Measurements from ENCODE around the gene CEP97.
"Not testable (repeated sequence)": the region's sequence is repeated elsewhere in the genome, so short reads cannot be mapped to it uniquely, and the experiment has no call there.

CEP97 gene

DNA sequence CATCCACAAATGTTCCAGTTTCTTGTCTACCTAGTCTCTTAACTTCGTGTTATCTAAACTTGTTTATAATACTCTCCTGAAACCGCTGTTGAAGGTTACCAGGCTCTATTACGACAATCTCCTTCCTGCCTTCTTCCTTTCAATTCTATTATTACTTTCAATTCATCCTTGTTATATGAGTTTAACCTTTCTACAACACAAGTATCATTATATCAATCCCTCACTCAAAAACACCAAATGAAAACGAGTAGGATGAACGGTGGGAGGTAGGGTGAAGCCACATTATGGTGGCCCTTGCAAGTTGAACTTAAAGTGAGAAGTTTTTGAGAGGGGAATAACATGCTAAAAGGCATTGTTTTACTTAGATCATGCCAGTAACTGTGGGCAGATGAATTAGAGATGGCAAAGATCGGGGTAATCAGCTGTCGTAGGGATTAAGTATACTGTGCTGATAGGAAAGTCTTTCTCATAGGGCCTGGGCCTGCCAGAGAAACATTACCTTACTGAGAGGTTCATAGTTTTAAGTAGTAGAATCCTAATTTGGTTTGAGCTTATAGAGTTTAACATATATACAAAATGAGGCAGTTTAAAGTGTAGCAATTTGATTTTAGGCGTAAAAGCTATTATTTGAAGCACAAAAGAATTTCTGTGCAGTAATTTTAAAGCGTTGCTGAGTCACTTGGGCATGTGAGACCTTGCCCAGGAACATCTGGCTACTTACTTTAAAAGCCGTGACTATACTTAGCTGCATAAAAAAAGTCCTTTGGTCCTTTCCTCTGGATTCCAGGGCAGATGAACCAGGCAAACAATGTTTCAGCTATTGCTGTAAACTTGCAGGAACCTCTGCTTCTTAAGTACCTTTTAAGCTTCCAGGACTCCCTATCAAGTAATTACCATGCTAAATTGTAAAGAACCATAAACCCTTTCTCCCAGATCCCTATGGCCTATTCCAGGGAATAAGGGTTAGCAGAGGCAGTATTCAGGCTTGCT is 3.3 kb upstream of the CEP97 start:
- DNase-seq (ENCODE audit: low spot score in 2 of 2): no peak
- H3K27me3 Mint-ChIP-seq: no peaks in the 10 kb centered on the region

DNA sequence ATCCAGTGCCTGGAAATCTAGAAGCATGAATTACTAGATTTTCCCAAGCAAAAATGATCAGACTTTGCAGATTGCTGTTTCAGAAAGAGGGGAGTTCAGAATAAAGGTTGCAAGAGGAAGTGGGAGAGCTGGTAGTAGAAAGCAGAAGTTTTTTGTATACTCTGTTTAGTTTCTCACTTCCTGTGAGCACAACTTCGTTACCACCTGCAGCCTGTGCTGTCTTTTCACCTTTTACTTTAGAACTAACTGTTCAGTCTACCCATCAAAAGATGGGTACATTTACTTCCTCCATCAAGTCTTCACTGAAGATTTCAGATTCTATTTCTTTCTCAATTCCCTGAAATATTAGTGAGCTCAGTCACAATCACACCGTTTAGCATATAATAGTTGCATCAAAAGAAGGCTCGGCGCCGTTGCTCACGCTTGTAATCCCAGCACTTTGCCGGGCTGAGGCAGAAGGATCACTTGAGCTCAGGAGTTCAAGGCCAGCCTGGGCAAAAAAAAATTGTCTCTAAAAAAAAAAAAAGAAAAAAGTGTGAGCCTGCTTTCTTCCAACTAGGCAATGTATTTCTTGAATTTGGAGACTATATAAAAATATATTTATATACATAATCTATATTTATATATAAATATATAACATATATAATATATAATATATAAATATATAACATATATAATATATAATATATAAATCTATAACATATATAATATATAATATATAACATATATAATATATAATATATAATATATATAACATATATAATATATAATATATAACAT is 1.8 kb upstream of the CEP97 start:
- Mint-ChIP-seq H3K36me3 (ENCODE audit: insufficient read depth) (peaks cover 12% of the 10 kb centered on the region), H3K4me3 (peak overlapping the region; percentile 25), H3K4me1 (peaks cover 26% of the 10 kb centered on the region), H3K9me3 (no peaks in the 10 kb centered on the region), H3K27ac (ENCODE audit: low read depth) (peak overlapping the region; percentile 27), H3K27me3 (no peaks in the 10 kb centered on the region)
- ATAC-seq (replicated peaks; ENCODE audit: extremely low read depth, poor library complexity, severe bottlenecking) (no peak), DNase-seq (ENCODE audit: low spot score in 2 of 2) (no peak)

More for the DNA sequence above, 3.3 kb upstream of the CEP97 start:
- H3K4me1 Mint-ChIP-seq: peaks cover 26% of the 10 kb centered on the region
- no peak for ATAC-seq (replicated peaks; ENCODE audit: extremely low read depth, poor library complexity, severe bottlenecking)
- H3K36me3 Mint-ChIP-seq (ENCODE audit: insufficient read depth): peaks cover 10% of the 10 kb centered on the region
- peak overlapping the region; percentile 27 for H3K27ac Mint-ChIP-seq (ENCODE audit: low read depth)
- no peaks in the 10 kb centered on the region for H3K9me3 Mint-ChIP-seq
- H3K4me3 Mint-ChIP-seq: peak overlapping the region; percentile 3

DNA sequence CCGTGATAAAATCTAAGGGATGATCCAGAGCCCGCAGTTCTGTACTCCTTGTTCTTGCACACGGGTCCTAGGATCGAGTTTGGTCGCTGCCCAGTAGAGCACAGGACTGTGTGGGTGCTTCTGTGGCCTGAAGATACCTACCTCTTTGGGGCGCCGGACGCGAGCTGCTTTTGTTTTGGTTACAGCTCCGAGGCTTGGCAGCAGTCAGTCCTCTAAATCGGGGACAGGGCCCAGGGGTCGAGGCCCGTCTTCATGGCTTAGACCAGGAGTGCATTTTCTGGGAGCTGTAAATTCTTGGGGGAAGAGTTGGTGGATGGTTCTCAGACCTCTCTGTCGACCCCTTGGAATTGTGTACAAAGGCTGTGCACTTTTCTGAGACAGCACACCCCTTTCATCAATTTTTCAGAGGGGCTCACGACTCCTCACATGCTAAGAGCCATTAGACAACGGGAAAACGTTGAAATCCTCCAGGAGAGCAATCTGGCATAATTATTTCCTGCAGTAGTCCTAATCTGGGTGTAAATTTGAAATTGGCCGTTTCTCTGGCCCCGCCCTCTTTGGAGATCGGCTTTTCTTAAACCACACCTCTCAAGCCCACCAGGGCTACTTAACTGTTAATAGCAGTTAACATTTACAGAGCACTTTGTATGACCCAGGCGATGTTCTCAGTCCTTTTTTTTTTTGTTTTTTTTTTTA is 928 bp downstream of the CEP97 start:
- H3K27me3 Mint-ChIP-seq: no peaks in the 10 kb centered on the region
- H3K36me3 Mint-ChIP-seq (ENCODE audit: insufficient read depth): peaks cover 35% of the 10 kb centered on the region
- ATAC-seq (replicated peaks; ENCODE audit: extremely low read depth, poor library complexity, severe bottlenecking): peak; percentile 41
- peak overlapping the region; percentile 96 for H3K27ac Mint-ChIP-seq (ENCODE audit: low read depth)
- H3K9me3 Mint-ChIP-seq: no peaks in the 10 kb centered on the region
- no peak for DNase-seq (ENCODE audit: low spot score in 2 of 2)
- peak overlapping the region; percentile 99 for H3K4me3 Mint-ChIP-seq
- H3K4me1 Mint-ChIP-seq: peaks cover 26% of the 10 kb centered on the region

DNA sequence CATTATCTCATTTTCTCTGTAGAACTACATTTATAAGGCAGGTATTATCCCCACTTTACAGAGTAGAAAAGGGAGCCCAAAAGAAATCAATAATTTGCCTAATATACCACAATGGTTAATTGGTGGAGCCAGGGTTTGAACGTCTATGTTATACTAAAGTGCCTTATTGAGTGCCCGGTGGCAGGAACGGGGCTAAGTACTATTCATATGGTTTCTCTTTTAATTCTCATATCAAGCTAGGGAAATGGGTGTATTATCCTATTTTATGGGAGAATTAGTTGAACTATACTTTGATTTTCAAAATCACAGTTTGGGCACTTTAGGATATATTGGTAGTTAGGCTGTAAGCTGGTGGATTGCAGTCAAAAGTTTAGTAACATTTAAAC is 1.5 kb downstream of the CEP97 start:
- Mint-ChIP-seq H3K9me3 (no peaks in the 10 kb centered on the region), H3K4me3 (peak overlapping the region; percentile 99), H3K27ac (ENCODE audit: low read depth) (peak overlapping the region; percentile 96), H3K4me1 (peaks cover 23% of the 10 kb centered on the region), H3K27me3 (no peaks in the 10 kb centered on the region), H3K36me3 (ENCODE audit: insufficient read depth) (peaks cover 41% of the 10 kb centered on the region)
- ATAC-seq (replicated peaks; ENCODE audit: extremely low read depth, poor library complexity, severe bottlenecking): no peak
- no peak for DNase-seq (ENCODE audit: low spot score in 2 of 2)

DNA sequence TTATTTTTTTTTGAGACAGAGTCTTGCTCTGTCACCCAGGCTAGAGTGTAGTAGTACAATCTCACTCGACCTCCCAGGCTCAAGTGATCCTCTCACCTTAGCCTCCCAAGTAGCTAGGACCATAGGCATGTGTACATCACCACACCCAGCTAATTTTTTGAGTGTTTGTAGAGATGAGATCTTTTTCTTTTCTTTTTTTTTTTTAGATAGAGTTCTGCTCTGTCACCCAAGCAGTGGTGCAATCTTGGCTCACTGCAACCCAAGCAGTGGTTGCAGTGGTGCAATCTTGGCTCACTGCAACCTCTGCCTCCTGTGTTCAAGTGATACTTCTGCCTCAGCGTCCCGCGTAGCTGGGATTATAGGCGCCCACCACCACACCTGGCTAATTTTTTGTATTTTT is 5.2 kb downstream of the CEP97 start:
- Mint-ChIP-seq H3K4me1 (peaks cover 7% of the 10 kb centered on the region), H3K27ac (ENCODE audit: low read depth) (no peak overlapping the region), H3K4me3 (no peak overlapping the region), H3K27me3 (no peaks in the 10 kb centered on the region), H3K9me3 (no peaks in the 10 kb centered on the region), H3K36me3 (ENCODE audit: insufficient read depth) (peaks cover 61% of the 10 kb centered on the region)
- ATAC-seq (replicated peaks; ENCODE audit: extremely low read depth, poor library complexity, severe bottlenecking) (no peak), DNase-seq (ENCODE audit: low spot score in 2 of 2) (no peak)

DNA sequence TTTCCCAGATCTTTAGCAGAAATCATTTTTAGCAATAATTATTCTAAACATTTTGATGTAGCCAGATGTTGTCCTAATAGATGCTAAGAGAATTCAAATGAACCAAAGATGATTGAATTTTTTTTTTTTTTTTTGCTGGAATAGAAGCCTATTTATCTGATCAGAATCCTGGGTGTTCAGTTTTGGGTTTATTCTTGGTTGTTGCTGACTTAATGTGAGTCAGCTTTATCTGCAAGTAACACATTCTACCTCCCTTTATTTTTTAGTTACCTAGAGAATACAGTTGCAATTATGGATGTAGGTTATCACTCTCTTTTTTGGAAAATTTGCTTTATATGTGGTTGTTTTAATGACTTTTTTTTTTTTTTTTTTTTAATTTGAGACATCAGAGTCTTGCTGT is 6.4 kb downstream of the CEP97 start:
- no peaks in the 10 kb centered on the region for H3K9me3 Mint-ChIP-seq
- H3K27me3 Mint-ChIP-seq: no peaks in the 10 kb centered on the region
- DNase-seq (ENCODE audit: low spot score in 2 of 2): no peak
- peaks cover 18% of the 10 kb centered on the region for H3K4me1 Mint-ChIP-seq
- ATAC-seq (replicated peaks; ENCODE audit: extremely low read depth, poor library complexity, severe bottlenecking): no peak
- peaks cover 64% of the 10 kb centered on the region for H3K36me3 Mint-ChIP-seq (ENCODE audit: insufficient read depth)
- H3K4me3 Mint-ChIP-seq: no peak overlapping the region
- no peak overlapping the region for H3K27ac Mint-ChIP-seq (ENCODE audit: low read depth)

DNA sequence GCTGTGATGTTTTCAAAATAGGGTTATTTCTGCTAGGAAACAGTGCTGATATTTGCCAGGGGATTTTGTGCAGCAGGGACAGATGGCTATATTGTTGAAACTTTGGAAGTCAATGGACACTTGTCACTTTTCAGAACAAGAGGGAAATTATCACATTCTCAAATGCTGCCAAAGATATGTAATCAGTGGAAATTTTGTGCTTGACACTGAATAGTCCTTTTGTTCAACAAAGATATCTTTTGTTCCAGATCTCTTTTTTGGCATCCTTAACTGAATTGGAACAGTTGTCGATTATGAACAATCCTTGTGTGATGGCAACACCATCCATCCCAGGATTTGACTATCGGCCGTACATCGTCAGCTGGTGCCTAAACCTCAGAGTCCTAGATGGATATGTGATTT is 7.8 kb downstream of the CEP97 start:
- no peak overlapping the region for H3K27ac Mint-ChIP-seq (ENCODE audit: low read depth)
- peaks cover 70% of the 10 kb centered on the region for H3K36me3 Mint-ChIP-seq (ENCODE audit: insufficient read depth)
- DNase-seq (ENCODE audit: low spot score in 2 of 2) (no peak), ATAC-seq (replicated peaks; ENCODE audit: extremely low read depth, poor library complexity, severe bottlenecking) (no peak)
- no peak overlapping the region for H3K4me3 Mint-ChIP-seq
- H3K9me3 Mint-ChIP-seq: no peaks in the 10 kb centered on the region
- no peaks in the 10 kb centered on the region for H3K27me3 Mint-ChIP-seq
- peaks cover 28% of the 10 kb centered on the region for H3K4me1 Mint-ChIP-seq

DNA sequence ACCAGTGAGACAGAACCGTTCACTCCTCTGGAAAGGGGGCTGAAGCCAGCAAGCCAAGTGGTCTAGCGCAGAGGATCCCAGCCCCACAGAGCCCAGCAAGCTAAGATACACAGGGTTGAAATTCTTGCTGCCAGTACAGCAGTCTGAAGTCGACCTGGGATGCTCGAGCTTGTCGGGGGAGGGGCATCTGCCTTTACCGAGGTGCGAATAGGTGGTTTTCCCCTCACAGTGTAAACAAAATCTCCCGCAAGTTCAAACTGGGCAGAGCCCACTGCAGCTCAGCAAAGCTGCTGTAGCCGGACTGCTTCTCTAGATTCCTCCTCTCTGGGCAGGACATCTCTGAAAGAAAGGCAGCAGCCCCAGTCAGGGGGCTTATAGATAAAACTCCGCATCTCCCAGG is 11.4 kb downstream of the CEP97 start:
- Mint-ChIP-seq H3K27me3 (no peaks in the 10 kb centered on the region), H3K4me3 (peak overlapping the region; percentile 27), H3K4me1 (peaks cover 39% of the 10 kb centered on the region), H3K27ac (ENCODE audit: low read depth) (peak overlapping the region; percentile 85), H3K36me3 (ENCODE audit: insufficient read depth) (peaks cover 42% of the 10 kb centered on the region), H3K9me3 (no peaks in the 10 kb centered on the region)
- ATAC-seq (replicated peaks; ENCODE audit: extremely low read depth, poor library complexity, severe bottlenecking) (peak; percentile 90), DNase-seq (ENCODE audit: low spot score in 2 of 2) (peak in 1 of 2 donors; percentile 25)

DNA sequence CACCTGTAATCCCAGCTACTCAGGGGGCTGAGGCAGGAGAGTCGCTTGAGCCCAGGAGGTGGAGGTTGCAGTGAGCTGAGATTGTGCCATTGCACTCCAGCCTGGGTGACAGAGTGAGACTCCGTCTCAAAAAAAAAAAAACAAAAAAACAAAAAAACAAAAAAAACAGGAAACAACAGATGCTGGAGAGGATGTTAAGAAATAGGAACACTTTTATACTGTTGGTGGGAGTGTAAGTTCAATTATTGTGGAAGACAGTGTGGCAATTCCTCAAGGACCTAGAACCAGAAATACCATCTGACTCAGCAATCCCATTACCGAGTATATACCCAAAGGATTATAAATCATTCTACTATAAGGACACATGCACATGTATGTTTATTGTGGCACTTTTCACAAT is 17.5 kb downstream of the CEP97 start:
- not testable (repeated sequence) for H3K27me3 Mint-ChIP-seq; DNase-seq (ENCODE audit: low spot score in 2 of 2); H3K4me3 Mint-ChIP-seq; H3K9me3 Mint-ChIP-seq; H3K27ac Mint-ChIP-seq (ENCODE audit: low read depth); ATAC-seq (replicated peaks; ENCODE audit: extremely low read depth, poor library complexity, severe bottlenecking); H3K36me3 Mint-ChIP-seq (ENCODE audit: insufficient read depth)
- H3K4me1 Mint-ChIP-seq: peaks cover 13% of the 10 kb centered on the region

DNA sequence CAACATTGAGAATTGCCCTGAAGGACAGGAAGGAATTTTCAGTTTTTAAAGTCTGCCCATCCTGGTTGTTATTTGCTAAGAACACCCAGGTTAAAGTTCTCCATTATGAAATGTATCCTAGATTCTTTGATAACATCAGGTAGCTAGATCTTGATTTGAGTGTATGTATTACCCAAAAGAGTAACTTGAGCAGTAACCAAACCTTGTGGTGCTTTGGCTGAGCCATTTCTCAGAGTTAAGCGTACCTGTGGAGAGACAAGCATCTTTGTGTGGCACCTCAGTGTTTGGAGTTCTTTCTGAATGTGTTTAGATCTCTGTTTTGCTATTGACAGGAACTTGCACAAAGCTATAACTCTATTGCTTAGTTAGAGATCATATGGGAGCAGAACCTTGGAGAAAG is 20.4 kb downstream of the CEP97 start:
- H3K9me3 Mint-ChIP-seq: no peaks in the 10 kb centered on the region
- ATAC-seq (replicated peaks; ENCODE audit: extremely low read depth, poor library complexity, severe bottlenecking): no peak
- no peak for DNase-seq (ENCODE audit: low spot score in 2 of 2)
- peaks cover 2% of the 10 kb centered on the region for H3K36me3 Mint-ChIP-seq (ENCODE audit: insufficient read depth)
- H3K27ac Mint-ChIP-seq (ENCODE audit: low read depth): no peak overlapping the region
- H3K4me3 Mint-ChIP-seq: no peak overlapping the region
- no peaks in the 10 kb centered on the region for H3K27me3 Mint-ChIP-seq
- no peaks in the 10 kb centered on the region for H3K4me1 Mint-ChIP-seq

DNA sequence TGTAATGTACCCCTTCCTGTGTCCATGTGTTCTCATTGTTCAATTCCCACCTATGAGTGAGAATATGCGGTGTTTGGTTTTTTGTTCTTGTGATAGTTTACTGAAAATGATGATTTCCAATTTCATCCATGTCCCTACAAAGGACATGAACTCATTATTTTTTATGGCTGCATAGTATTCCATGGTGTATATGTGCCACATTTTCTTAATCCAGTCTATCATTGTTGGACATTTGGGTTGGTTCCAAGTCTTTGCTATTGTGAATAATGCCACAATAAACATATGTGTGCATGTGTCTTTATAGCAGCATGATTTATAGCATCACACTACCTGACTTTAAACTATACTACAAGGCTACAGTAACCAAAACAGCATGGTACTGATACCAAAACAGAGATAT is 21.5 kb downstream of the CEP97 start:
- DNase-seq (ENCODE audit: low spot score in 2 of 2); H3K4me1 Mint-ChIP-seq; H3K27ac Mint-ChIP-seq (ENCODE audit: low read depth); H3K9me3 Mint-ChIP-seq; H3K27me3 Mint-ChIP-seq; H3K36me3 Mint-ChIP-seq (ENCODE audit: insufficient read depth); ATAC-seq (replicated peaks; ENCODE audit: extremely low read depth, poor library complexity, severe bottlenecking); H3K4me3 Mint-ChIP-seq: not testable (repeated sequence)

DNA sequence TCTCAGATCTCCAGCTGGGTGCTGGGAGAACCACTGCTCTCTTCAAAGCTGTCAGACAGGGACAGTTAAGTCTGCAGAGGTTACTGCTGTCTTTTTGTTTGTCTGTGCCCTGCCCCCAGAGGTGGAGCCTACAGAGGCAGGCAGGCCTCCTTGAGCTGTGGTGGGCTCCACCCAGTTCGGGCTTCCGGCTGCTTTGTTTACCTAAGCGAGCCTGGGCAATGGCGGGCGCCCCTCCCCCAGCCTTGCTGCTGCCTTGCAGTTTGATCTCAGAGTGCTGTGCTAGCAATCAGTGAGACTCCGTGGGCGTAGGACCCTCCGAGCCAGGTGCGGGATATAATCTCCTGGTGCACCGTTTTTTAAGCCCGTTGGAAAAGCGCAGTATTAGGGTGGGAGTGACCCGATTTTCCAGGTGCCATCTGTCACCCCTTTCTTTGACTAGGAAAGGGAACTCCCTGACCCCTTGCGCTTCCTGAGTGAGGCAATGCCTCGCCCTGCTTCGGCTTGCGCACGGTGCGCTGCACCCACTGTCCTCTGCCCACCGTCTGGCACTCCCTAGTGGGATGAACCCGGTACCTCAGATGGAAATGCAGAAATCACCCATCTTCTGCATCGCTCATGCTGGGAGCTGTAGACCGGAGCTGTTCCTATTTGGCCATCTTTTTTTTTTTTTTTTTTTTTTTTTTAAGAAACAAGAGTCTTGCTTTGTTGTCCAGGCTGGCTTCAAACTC is 29.1 kb downstream of the CEP97 start:
- H3K27me3 Mint-ChIP-seq; H3K9me3 Mint-ChIP-seq; ATAC-seq (replicated peaks; ENCODE audit: extremely low read depth, poor library complexity, severe bottlenecking): not testable (repeated sequence)
- H3K27ac Mint-ChIP-seq (ENCODE audit: low read depth): peak overlapping the region; percentile 77
- DNase-seq (ENCODE audit: low spot score in 2 of 2): peak in 1 of 2 donors; percentile 46
- peaks cover 38% of the 10 kb centered on the region for H3K4me1 Mint-ChIP-seq
- H3K4me3 Mint-ChIP-seq: peak overlapping the region; percentile 16
- peaks cover 20% of the 10 kb centered on the region for H3K36me3 Mint-ChIP-seq (ENCODE audit: insufficient read depth)
